ENCODE results near the gene MCF2L2.
"Not testable (repeated sequence)": the region's sequence is repeated elsewhere in the genome, so short reads cannot be mapped to it uniquely, and the experiment has no call there.

Gene MCF2L2

DNA sequence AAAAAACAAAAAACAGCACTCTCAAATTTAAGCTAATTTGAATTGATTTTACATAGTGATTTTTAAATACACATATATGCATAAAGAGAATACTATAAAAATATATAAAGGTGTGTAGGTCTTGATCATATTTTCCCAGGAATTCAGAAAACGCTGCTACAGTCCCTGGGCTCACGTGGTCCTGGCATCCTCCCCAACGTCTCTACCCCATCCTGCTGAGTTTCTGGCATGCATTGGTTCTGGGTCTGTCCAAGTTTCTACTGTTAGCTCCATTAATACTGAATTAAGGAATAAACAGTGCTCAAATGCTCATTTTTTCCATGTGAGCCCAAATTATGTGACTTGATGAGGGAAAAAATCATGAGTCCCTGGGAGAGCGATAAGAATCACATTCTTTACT, 233.2 kb downstream of the MCF2L2 start:
- DNase-seq: no peak

DNA sequence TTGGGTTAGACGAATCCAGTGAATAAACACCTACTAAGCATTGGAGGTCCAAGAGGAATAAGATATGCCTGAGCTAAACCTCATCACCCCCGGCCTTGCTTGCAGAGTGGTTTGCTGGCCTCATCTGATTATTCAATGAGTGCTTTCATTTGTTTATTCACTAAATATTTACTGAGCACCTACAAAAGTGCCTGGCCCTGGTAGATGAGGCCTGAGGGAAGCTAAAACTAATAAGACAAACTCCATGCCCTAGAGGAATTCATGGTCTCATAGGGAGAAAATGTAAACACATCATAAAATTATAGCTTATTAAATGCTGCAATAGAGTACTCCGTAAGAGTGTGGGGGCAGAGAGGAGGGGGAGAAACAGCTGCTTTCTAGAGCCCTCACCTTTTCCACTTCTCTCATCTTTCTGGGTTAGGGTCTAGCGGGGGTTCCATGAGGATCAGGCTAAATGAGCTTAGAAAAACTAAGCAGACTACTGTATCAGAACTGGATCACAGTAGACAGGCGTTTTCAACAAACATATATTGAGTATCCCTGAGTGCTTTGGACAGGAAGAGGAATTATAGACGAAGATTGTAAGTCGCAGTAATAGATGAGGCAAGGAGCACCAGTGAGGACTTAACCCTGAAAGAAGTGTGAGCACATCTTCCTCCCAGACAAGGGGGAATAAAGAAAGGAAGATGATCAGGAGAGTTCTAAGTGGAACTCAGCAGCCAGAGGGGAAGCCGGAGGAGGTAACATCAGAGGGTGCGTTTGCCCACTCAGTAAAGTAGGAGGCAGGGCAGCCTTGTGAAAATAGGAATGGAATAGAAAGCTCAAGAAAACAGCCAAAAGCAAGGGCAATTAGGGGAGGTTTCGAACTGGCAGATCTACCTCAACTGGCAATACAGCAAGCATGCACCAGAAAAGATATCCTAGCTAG, 234.4 kb downstream of the MCF2L2 start:
- peak in 1 of 2 donors; percentile 38 for DNase-seq

DNA sequence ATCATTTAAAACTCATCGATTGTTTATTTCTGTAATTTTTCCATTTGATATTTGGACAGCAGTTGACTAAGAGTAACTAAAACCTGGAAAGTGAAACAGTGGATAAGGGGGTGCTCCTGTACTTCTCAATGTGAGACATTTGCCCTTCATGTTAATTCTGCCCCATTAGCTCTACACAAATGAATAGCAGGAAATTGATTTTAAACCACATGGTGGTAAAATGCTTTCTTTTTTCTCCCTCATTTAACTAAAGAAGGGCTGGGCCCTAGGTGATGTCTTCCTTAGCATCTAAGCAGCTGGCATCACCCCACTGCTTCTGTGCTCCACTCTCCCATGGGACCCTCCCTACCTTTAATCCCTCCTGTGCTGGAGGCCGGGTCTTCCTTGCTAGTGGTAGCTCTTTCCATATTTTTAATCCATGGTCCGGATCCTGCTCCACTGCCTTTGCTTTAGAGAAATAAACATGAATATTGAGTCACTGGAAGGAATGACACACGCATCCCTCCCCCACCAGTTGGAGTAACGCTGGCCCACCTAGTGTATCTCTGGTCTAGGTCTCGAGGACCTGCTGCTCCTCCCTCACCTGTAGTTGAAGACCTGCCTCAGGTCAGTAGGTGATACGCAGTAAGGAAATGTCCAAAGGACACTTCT, 235.6 kb downstream of the MCF2L2 start:
- DNase-seq: no peak

DNA sequence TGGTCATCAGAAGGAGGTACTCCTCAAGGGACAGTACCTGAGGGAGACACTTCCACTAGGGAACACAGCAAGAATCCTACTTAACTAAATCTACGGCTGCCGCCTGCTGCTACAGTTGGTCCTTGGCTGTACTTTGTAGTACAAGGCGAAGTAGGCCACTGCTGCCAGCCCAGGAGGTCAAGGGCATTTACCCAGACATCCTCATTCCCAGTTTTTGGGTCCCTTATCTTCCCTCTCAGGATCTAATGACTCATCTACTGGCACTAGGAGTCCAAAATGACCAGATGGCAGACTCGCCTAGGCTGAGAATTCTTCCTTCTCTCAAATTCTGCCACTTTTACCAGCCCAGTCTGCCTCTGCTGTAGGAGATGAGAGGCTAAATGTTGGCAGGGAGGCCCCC, 238.8 kb downstream of the MCF2L2 start:
- DNase-seq: no peak

DNA sequence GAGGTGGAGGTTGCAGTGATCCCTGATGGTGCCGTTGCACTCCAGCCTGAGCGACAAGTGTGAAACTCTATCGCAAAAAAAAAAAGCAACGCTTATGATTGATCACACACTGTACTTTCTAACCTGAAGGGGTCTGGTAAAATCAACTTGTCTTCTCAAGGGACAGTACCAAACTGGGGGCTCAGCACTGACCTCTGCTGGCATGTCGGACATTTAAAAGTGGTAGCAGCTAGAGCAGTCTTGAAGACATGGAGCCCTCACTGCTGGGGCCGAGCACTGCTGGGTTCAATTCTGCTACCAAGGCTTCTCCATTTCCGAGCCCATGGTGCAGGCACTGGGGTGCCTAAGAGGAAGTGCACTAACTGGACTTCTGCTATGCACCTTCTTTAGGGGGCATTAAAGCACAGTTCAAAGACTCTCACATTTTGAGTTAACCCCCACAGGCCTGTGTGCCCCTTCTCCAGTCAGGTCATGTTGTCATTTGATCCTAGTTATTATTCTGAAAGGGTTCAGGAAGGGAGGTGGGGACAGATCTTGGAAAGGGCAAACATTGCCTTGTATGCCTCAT, 239.4 kb downstream of the MCF2L2 start:
- DNase-seq: peak in 1 of 2 donors; percentile 53

DNA sequence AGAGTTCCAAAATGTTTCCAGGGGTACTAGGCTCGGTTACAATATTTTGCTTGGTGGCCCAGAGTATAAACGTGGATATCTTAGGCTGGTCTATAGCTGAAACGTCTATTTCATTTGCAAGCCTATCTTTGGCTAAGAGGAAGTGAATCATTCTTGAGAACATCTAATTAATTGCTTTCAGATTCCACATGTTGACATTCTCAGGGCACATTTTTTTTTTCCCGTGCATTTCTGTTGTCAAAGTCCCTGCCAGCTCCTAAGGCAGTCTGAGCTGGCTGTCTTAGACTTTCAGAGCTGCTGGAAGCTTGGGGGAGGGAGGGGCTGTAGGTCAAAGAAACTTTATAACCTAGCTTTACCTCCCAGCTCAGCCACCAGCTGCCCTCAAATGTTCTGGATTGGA, 242.7 kb downstream of the MCF2L2 start:
- DNase-seq: peak; percentile 48 to 54

DNA sequence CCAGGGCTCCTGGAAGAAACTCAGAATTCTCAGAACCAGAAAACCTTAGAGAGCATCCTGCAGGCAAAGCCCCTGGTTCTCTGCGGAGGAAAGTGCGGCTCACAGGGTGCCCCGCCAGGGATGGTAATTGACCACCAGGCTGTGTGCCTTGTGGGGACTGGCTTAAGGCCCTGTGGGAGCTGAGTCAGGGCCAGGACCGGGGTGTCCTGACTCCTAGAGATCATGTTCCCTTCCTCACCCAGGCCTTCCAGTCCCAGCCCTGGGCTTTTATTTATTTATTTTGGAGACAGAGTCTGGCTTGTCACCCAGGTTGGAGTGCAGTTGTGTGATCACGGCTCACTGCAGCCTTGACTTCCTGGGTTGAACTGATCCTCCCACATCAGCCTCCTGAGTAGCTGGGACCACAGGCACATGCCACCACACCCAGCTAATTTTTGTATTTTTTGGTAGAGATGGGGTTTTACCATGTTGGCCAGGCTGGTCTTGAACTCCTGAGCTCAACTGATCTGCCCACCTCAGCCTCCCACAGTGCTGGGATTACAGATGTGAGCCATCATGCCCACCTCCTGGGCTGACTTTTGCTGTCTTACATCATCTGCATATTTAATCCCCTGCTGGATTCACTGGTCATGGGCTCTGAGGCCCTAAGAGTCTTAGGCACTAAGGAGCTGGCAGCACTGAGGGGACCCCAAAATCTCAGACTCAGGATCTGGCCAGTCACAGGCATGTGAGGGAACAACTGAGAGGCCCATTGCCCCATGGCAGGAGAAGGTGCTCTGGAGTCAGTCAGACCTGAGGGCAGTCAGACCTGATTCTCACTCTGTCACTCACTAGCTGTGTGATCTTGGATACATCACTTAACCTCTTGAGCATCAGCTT, 245.4 kb downstream of the MCF2L2 start:
- no peak for DNase-seq

DNA sequence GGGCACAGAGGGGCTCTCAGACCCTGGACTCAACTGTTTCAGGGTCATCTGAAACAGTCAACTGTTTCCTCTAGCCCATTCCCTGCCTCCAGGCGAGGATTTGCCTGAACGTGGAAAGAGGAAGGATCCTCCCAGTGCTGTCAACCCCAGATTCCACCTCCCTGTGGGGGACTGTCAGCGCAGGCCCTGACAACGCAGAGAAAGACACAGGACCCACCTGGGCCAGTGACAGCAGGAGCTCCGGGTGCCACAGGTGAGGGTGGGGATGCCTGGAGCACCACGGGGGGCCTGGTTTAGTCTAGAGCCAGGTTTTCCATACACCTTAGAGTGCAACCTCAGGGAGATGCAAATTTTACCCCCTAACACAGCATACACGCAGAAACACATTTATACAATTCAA, 246.3 kb downstream of the MCF2L2 start:
- DNase-seq: no peak

DNA sequence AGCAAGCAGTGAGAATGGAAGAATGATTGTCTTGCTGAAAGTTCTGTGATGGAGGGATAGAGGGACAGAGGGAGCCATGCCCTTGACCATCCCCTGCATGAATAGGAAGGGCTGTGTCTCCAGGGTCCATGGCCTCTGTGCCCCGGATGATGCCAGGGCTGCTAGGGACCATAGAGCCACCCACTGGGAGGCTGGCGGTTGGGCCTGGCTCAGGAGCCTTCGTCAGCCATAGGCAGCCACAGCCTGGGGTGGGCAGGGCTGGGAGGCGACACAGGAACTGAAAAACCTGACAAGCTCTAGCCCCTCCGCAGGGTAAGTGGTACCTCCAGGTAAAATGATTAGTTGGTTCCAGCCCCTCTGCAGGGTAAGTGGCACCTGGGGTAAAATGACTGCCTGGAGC, 246.8 kb downstream of the MCF2L2 start:
- no peak for DNase-seq

DNA sequence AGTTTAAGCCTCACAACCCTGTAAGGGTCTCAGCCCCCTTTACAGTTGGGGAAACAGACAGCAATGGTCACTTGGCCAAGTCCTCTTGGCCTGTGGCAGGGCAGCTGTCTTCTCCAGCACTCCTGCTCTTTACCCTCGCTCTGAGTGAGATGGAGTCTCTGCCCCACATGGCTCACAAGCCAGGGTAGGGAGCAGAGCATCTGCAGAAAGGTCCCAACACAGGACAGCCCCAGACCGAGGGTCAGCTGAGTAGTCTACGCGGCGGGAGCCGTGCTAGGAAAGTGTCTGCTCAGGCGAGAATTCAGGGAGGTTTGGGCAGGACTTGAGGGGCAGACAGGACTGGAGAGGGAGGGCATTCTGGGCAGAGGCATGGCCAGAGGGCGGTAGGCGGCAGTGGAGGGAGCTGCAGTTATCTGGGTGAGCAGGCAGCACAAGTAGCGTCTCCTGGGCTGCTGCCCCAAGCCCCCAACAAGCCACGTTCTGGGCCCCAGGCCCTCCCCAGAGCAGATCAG, 247.6 kb downstream of the MCF2L2 start:
- no peak for DNase-seq

DNA sequence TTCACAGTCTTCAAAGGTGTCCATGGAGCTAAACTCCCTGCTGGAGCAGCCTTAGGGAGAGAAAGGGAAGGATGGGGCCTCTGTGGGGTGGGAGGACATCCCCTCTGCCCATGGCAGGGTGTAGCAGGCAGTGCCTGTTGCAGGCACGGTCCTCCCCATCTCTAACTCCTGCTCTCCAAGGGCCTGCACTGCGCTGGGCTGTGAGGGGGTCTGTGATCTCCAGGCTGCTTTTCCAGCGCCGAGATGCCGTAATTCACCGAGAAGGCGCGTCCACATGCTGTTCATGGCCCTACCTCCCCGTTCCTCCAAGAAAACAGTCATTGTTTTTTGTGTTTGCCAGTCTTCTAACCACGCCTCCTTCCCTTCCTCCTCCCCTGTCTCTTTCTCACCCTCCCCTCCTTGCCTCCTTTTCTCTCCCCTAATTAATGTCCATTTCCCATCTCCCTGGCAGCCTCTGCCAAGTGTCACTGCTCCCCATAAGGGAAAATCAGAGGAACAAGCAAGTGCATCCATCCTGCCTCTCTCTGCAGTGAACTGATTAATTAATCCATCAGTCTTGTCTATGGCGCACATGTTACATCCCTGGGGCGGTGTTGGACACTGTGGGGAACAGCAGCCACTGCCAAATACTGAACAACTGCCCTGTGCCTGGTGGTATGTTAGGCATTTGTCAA, 248.2 kb downstream of the MCF2L2 start:
- DNase-seq: no peak

DNA sequence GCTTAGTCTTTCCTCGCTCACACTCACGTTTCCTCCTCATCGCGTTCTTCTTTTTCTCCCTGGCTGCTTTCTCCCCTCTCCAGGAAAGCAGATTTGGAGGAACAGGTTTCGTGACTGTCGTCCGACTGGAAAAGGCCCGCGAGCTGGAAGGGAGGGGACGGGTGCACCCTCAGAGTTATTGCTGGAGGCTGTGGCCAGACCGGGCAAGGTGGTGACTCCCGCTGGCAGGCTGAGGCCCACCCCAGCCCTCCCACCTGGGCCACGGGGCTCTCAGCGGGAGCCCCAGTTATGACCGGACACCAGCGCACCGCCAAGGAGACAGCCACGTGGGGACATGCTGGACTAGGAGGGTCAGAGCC, 248.9 kb downstream of the MCF2L2 start:
- not testable (repeated sequence) for DNase-seq

DNA sequence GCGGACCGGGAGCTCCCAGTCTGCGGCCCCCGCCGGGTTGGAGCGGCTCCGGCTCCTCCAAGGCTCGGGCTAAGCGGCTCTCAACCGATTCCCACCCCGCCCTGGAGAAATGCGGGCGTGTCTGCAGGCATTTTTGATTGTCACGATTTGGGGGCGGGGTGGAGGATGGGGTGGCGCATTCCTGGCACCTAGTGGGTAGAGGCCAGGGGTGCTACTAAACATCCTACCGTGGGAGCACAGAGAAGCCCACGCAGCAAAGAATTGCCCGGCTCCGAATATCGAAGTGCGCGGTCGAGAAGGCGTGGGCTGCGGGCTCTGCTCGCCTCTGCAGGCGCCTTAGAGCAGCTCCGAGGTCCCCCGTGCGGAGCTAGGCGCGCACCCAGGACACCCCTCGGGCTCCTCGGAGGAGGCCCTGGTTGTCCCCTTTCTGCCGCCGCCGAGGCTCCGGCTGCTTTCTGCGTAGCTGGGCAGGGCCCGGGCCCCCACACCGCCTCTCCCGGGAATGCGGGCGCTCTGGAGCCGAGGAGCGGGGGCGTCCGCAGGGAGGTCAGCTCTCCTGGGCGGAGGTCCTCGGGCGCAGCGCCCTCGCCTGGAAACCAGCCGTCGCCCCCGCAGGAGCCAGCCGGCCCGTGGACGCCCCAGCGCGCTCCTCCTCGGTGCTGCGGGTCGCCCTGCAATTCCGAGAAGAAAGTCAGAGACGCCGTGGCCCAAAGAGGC, 249.4 kb downstream of the MCF2L2 start:
- peak; percentile 58 to 64 for DNase-seq

DNA sequence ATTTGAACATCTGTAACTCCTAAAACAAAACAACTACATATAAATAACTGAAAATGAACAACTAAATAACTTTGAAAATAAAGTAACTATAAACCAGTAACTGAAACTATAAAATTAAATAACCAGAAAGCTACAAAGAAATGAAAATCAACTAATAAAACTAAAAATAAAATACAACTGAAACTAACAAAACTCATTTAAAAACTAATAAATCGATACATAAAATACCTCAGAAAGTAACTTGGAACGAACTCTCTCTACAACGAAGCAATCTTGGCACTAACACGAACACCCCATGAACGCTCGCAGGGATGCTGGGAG, 249.9 kb downstream of the MCF2L2 start:
- no peak for DNase-seq

DNA sequence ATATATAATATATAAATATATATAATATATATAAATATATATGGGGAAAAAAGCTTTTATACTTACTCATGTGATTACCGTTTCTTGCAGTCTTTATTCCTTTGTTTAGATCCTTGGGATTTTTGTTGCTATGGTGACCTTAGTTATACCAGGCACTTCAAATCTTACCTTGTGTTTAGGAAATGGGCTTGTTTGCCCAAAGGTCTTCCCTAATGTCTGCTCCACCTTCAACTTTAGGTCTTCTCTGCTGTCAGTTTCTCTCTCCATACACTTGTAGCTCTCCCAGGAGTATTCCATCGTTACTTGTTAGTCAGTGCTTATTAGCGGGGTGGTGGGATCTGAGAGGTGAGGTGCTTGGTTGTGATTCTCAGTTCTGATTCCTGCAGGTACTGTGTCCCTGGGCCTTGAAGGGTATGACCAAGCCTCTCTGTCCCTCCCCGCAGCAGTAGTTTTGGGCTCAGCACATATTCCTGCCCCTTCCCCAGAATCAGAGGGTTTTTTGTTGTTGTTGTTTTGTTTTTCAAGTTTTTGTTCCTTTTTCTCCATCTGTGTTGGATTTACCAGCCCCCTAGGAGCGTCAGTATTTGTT, 256.3 kb downstream of the MCF2L2 start:
- no peak for DNase-seq

DNA sequence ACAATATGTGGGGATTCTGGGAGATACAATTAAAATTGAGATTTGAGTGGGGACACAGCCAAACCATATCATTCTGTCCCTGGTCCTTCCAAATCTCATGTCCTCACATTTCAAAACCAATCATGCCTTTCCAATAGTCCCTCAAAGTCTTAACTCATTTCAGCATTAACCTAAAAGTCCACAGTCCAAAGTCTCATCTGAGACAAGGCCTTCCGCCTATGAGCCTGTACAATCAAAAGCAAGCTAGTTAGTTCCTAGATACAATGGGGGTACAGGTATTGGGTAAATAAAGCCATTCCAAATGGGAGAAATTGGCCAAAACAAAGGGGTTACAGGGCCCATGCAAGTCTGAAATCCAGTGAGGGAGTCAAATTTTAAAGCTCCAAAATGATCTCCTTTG, 260.4 kb downstream of the MCF2L2 start:
- not testable (repeated sequence) for DNase-seq

DNA sequence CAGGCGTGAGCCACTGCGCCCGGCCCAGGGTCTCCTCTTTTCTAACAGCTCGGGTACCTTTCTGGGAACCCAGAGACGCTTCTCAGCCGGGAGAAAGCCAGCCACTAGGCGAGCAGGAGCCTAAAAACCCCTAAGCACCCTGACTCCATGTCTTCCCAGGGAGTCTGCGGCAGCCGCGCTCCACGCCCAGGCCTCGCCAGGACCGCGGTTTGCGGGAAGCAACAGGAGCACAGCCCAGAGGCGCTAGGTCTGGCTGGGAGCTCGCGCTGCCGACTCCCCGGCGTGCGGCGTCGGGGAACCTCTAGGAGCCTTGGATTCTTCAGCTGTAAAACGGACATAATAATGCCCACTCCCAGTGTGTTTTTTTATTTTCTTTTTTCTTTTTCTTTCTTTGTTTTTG, 264.9 kb downstream of the MCF2L2 start:
- no peak for DNase-seq

DNA sequence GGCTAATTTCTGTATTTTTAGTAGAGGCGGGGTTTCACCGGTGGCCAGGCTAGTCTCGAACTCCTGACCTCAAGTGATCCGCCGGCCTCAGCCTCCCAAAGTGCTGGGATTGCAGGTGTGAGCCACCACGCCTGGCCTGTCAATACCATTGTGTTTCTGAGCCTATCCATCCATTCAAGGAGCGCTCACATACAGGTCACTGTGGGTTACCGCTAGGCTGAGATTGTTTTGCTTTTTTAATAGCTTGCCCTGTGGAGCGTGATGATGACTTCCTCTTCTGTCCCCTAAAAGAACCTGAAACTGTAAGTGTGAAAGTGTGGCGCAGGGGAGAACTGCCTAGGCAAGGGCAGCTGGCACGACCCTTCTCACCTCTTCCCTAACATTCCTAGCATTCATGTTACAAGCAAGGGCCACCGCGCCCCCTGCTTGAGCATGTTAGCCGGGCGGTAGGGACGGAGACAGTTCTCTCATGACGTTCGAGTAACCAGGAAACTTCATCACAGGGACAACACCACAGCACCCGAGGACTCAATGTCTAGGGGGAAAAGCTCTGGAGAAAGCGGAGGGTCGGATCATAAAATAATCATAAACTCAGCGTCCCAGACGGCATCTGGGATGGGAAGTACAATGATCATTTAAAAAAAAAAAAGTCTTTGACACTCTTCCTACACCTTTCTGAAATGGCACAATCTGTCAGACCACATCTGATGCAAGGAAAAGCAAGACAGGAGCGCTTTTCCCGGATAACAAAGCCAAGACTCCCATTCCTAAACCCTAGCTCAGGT, 266.7 kb downstream of the MCF2L2 start:
- DNase-seq: peak in 1 of 2 donors; percentile 42

DNA sequence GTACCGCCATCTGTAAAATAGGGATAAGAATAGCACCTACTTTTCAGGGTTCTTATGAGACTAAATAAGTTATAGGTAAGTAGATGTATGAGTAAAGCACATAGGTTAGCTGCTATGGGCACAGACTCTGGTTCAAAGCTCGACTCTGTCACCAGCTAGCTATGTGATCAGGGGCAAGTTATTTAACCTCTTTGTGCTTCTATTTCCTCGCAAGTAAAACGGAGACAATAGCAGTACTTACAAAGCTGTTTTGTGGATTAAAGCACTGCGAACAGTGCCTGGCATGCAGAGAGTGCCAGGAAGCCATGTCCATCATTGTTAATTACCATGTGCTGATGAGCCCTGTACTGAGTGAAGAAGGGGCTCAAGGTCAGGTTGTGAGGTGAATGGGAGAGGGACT, 267.8 kb downstream of the MCF2L2 start:
- DNase-seq: no peak

DNA sequence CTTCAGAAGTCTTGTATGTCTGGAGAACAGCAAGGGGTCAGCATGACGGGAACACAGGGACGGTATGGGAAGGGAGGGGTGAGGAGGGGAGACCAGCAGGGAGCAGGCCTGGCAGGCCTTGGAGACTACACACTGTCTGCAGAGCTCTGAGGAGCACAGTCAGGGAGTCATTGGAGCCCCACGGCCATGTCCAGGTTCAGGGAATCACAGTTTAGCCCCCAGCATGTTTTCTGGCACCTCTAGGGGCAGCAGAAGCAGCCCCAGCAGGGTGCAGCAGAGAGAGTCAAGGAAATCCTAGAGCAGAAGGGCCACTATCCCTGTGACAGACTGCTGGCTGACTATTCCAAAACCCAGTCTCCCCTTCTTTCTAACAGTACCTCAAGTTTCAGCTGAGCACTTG, 269.1 kb downstream of the MCF2L2 start:
- peak in 1 of 2 donors; percentile 38 for DNase-seq
